Left renal cortex interstitium (tissue), 4 donors: ENCODE data around the gene TMEM240. TPM values are rescaled to one million over a fixed set of nuclear protein-coding genes. Genes with fewer than 3 reads are reported as not detected.
"Not testable (repeated sequence)": the region's sequence is repeated elsewhere in the genome, so short reads cannot be mapped to it uniquely, and the experiment has no call there.

Source experiments
- DNase-seq, 4 donors: peaks; one replicate each; pipeline ENCODE4 v3.0.0-alpha.2; 2013; ENCODE audit warnings: low read depth in 4 of 4, low spot score in 2 of 4, missing footprints in 1 of 4
- polyA plus RNA-seq, 4 donors: library from polyadenylated mRNA; unstranded; fragments of 120-200 nt; gene quantifications; one replicate each; pipeline ENCODE4 v1.2.1, GENCODE V29; 2013; ENCODE audit not compliant: insufficient read length in 4 of 4

Gene TMEM240
- polyA plus RNA-seq, 4 donors = 4.3 to 8.4 (median 7.3) TPM

DNA sequence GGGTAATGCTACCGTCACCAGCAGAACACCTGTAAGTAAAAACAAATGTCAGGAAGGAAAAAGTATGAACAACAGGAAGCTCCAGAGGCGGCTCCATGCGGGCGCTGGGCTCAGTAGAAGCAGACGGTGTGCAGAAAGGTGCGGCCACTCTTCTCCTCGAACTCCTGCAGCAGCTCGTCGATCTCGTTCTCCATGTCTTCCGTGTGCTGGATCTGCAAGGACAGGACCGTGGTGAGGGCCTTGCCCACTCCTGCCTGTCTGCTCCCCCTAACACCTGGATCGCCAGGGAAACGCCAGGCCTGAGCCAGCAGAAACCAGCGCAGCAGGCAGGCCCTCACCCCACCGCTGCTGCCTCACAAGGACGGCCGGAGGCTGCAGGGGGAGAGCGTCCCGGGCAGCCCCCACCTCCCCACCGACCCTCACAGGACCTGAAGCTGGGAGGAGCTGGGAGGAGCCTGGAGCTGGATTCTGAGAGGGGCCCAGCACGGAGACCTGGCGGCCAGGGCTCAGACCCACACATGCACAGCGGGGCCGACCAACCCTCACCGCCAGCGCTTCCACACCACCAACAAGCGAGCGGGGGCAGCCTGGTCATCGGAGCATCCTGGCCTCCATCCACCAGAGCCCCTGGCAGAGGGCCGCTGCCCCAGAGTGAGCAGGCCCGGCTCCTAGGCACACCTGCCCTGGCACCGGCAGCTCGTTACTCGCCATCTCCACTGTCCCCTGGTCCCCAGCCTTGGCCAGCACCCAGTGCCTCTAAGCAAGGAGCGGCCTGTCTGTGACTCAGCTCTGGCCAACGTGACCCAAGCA is 1.7 kb upstream of the TMEM240 start:
- DNase-seq = no peak

DNA sequence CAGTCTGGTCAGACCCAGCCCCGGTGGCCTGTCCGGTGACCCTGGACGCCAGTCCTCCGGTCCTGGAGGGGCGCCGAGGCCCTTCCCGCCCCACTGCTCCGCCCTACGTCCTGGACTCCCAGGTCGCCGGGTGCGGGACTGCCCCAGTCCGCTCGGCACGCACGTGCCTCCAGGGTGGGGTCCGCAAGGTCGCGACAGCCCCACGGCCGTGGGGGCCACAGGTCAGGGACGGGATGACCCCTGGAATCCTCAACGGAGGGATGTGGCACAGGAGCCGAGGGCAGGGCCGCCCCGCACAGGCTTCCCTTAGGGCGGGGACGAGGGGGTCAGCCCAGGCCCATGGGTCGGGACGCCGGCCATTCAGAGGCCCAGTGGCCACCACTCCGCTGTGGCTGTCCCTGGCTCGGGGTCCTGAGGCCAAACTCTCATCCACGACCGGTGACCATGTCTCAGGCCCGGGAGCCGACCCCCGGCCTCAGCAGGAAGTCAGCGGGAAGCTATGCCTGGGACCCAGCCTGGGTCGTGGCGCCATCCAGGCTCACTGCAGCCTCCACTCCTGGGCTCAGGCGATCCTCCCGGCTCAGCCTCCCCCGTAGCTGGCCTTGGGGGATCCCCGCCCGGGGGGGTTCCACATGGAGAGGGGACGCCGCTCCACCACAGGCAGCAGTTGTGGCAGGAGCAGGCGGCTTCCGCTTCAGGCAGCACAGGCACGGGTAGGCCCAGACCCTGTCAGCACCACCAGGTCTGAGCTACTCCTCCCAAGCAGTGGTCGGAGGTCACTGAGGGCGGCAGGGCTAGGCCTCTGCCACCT is 599 bp upstream of the TMEM240 start:
- DNase-seq = no peak

DNA sequence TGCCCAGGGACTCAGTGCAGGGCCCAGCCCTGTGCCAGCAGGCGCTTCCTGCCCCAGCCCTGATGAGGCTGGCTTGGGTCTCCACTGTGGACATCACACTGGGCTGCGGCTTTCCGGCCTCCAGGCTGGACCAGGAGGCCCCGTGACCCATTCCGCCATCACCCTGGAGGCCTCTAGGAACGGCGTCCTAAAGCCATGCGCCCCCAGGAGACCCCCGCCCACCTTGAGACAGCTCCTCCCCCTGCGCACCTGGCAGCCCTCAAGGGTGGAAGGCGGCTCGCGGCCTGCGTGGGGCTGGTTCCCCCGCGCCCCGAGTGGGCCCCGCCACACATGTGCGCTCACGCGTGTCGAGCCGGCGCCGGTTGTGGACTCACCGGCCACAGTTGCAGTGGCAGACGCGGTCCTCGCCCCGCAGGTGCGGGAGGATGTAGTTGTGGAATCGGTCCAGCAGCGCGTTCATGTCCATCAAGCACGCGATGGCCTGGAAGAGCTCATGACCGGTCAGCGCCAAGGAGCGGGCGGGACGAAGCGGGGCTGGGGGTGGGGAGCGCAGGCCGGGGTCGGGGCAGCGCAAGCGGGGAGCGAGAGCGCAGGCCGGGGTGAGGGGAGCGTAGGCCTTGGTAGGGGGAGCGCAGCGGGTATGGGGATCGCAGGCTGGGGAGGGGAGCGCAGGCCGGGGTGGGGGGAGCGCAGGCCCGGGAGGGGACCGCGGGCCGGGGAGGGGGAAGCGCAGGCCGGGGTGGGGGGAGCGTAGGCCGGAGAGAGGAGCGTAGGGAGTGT is 924 bp downstream of the TMEM240 start:
- DNase-seq = peak in 1 of 4 donors; percentile 31

DNA sequence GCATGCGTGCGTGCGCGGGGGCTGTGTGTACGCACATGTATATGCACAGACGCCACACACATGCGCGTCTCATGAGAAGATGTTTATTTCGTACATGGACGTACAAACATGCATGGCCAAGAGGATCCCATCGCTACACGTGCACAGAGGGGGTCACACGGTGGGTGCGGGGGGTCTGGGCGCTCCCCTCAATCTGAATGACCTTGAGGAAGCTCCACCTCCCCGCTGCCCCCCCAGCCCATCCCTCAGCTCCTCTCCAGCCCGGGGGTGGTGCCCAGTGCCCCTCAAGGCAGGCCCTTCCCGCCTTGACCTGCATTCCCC is 1.5 kb downstream of the TMEM240 start:
- no peak for DNase-seq

DNA sequence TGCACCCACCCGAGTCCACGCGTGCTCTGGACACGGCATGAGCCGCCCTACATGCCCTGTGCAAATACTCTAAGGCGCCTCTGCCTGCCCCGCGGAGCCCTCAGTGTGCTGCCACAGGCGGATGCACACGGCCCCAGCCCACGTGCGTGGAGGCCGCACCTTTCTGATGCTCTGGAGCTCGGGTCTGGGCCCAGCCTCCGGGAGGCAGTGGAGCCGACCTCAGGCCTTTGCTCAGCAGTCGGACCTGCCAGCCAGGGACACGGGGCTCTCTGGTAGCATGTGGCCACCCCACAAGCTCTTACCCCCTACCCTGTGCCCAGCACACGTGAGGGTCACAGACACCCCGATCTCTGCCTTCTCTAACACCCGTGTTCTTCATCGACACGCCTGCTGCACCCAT is 2.1 kb downstream of the TMEM240 start:
- DNase-seq = no peak

DNA sequence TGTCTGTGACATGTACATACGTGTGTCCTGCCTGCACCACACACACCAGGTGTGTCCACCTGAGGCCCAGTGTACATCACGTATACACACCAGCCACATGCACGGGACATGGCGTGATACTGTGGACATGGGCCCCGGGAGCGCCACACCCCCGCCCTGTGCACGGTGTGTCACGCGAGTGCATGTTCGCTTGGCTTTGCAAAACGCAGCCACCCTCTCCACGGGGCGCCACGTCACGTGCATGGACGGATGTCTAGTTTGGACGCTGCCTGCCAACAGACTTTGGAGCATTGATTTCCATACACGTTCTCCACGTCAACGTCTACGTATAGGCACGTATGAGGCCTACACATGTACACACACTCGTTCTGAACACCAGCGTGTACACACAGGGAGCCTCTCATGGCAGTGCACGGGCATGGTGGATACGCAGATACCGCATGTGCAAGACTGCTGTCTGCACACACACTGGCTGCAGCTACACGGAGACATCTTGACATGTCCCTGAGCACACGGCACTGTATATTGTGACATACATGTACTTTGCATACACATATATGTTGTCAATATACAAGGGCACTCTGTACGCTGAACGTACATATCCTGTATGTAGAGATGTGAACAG is 2.7 kb downstream of the TMEM240 start:
- DNase-seq = no peak

DNA sequence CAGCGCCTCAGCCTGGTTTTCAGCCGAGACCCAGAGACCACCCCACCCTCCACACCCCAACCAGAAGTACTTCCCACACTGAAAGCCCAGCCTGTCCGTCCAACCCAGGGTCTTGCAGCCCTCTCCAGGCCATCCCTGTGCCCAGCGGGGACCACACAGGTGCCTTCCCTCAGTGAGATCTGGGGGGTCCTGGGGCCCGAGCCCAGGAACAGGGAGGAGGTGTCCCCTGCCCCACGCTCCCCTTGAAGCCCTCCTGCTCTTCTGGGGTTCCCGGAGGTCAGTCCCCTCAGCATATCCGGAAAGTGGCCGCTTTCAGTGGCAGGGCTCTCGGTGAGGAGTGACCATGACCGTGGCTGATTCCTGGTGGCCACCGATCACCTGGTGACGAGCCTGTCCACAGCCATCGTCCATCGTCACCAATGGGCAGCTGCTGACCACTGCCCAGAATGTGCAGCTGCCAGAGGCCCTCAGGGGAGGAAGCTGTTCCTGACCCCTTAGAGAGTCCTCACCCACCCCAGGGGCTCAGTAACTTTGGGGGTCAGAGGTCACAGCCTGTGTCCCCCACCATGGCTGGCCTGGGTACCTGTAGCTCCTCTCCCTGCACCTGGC is 3.4 kb downstream of the TMEM240 start:
- no peak for DNase-seq

DNA sequence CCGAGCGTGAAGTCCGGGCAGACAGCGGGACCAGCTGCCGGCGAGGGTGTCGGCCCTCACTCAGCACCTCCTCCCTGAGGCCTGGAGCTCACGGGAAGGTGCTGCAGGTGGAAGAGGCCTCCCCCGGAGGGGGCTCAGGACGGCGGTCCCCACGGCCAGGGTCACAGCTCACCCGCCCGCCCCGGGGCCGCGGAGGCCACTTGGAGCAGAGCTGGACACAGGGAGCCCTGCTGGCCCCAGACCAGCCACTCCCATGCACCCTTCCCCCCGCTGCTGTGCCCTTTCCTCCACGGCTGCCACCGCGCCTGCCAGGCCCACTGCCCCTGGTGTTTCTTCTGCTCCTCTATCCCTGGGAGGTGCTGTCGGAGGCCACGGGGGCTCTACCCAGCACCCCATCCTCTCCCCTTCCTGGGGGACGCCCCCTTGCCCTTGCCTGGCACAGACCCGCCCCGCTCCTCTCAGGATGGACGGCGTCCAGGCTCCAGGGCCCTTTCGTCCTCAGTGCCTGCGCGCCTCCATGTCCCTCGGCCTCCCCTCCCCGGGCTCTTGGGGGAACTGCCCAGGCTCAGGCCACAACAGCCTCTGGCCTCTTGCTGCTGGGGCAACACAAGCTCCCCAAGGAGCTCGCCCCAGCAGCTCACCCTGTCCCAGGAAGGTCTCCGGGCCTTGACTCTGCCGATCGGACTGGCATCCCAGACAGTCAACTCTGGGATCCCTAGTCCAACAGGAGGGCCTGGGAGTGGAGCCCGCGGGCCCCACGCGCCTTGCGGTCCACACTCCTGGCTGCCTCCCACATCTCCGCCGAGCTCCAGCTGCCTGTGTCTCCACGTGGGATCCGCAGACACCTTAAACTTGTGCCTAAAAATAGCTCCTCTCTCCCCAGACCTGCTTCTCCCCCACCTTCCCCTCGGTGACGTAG is 4.1 kb downstream of the TMEM240 start:
- DNase-seq = no peak

DNA sequence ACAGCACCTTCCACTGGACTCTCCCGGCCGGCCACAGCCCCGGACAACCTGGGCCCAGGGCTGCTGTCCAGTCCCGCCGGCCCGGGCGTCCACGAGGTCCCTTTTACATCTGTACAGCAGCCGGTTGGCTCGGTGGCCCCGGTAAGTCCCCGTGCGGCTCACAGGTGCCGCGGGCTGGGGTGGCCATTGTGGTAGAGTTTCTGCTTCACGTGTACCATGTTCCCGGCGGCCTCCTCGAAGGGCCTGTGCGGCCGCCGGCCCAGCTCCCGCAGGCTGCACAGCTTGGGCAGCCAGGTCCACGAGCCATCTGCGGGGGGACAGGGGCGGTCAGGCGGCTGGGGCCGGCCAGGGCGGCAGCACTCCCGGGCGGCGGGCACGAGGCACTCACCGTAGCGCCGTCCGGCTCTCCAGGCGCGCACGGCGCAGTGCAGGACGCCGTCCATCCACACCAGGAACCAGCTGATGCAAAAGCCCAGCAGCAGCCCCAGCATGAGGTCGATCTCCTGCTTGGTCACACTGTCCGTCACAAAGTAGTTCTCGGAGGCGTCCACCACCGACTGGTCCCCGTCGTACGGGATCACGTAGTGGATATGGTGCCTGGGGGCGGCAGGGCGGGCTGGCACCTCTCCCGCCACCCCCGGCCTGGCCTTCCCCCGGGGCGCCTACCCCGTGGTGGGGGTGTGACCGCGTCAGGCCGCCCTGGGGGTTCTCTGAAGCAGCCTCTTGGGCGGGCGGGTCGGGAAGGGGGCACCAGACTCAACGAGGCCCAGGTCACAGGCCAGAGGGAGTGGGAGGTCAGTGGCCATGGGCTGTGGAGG is 5.0 kb downstream of the TMEM240 start:
- DNase-seq = no peak

DNA sequence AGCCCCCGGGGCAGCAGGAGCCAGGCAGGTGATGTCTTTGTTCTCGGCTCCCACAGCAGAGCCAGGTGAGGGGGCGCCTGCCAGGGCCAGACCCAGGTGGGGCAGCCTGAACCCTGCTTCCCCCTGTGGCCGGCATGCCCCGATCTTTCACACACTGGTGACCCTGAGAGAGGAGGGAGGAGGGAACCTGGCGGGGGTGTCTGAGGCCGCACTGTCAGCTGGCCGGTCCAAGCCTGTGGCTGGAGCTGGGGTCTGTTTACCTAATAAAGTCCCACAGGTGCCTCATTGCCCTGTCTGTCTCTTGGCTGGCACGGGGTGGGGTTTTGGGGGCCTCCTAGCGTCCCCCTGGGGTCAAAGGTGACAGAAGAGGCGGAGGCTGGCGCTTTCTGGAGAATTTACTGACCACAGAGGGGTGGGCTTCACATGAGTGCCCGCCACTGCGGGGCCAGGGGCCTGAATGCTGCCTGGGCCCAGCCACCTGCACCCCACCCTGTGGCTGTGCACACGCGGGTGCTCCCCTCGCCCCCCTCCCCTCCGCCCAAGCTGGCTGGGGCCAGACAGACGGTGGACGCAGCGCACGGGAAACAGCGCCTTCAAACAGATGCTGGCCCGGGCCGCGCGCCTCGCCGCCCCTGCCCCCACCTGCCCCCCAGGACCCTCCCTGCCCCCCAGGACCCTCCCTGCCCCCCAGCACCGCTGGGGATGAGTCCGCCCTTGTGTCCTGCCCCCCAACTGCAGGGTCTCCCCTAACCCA is 5.8 kb downstream of the TMEM240 start:
- DNase-seq = no peak

DNA sequence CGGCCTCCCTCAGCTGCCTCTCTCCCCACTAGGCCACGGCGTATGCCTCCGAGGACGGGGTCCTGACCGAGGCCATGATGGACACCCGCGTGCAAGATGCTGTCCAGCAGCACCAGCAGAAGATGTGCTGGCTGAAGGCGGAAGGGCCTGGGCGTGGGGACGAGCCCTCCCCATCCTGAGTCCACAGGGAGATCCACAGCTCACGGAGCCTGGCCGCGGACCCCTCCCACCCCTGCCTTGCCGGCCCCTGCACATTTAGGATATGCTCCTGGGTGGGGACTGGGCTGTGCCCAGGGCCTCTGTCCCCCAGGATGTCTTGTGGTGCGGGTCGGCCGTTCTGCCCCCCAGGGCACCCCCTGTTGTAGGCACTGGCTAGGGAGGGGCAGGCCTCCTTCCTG is 6.5 kb downstream of the TMEM240 start:
- not testable (repeated sequence) for DNase-seq

DNA sequence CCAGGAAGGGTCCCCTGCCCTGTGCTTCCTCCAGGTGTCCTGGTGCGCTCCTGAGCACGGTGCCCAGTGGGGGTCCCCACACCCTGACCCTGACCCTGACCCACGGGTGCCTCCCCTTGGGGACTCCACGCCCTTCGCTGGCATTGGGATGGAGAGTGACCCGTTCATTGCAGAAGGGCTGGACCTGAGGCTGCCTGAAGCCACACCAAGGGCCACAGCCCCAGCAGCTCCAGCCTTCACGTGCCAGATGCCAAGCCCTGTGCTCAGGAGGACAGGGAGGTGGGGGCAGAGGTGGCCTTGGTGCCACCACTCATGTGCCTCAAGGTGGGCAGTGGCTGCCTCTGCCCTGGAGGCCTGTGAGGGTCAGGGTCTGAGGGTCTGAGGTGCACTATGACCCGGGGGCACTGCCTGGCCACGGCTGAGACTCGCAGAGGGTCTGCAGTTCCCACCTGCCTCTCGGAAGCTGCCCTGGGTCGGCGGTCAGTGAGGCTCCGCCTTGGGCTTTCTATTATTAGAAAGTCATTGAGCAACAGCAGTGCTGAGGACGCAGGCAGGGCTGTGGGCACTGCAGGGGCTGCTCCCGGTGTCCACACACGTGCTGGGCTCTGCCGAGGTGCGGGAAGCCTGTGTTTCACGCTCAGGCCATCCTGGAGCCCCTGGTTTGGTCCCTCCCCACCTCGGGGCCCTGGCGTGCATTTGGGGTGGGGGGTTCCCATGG is 7.1 kb downstream of the TMEM240 start:
- not testable (repeated sequence) for DNase-seq

DNA sequence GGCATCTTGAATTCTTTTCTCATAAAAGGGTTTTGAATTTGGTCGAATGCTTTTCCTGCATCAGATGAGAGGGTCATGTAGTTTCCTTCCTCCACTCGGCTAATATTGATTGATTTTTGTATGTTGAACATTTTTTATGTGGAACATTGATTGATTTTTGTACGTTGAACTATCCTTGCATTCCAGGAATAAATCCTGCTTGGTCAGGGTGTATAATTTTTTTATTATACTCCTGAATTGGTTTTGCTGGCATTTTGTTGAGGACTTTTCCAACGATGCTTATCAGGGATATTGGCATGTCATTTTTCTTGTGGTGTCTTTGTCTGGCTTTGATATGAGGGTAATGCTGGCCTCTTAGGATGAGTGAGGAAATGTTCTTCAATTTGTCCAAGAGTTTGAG is 8.5 kb downstream of the TMEM240 start:
- DNase-seq = no peak

DNA sequence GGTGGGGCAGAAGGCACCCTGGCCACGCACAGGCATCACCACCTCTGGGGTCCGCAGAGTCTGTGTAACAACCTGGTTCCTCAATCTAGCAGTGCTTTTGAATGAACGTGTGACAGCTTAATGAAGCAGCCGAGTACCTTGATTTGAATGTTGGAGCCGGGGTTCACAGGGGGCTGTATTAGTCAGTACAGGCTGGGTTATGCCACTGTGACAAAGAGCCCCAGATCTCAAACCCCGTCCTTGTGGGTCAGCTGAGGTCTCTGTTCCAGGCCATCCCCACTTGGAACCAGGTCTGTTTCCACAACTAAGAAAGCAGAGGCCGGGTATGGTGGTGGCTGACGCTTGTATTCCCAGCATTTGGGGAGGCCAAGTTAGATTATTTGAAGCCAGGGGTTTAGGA is 10.5 kb downstream of the TMEM240 start:
- no peak for DNase-seq

DNA sequence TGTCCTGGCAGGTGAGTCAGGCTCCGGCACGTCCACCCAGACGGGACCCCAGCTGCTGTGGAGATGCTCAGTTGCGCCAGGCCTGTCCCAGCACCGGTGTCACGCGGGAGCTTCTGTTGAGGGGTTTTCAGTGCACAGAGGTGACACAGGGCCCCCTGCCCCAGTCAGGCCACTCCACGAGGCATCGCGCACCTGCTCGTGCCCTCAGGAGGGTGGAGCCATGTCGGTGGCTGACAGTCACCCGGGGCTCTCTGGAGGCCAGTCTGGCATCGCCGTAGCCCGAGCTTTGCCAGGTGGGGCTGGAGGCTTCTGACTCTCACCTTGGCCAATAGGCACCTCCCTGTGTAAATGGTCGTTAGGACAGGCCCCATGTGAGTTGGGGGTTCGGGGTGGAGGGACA is 11.1 kb downstream of the TMEM240 start:
- no peak for DNase-seq

DNA sequence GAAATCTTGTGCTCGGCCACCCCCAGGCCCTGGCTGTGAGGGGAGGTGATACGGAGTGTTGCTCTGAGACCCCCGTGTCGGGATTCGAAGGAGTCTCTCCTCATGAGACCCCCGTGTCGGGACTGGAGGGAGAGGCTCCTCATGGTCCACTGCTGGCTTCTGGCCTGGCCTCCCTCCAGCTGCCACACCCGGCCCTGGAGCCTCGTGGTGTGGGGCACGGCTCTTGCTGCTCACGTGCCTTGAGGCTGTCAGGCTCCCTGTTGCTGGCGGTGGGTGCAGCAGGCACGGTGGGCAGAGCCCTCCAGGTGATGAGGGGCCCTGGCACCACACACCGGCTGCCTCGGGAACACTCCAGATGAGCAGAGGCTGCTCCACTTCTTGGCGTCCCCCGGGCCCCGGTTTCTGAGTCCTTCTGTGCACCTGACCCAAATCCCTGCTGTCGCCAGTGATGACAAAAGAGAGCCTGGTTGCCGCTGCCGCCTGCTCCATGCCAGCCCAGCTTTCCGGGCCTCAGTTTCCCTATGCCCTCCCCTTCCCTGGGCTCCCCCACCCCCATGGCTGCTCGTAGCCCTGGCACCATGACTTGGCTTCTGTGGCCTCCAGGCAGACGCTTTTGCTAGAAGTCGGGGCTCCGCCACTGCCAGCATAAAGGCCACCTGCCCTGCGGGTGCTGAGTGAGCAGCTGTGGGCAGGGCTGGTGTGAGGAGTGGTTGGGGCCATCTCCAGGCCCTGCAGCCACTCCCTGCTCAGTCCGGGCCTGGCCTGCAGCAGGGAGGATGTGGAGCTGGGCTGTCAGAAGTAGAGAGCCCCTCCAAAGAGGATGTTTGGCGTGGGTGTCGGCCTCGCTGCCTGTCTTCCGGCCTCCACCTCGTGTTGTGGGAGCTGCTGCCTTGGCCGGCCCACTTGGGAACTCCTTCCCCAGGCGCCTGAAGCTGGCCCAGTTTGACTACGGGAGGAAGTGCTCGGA is 11.8 kb downstream of the TMEM240 start:
- no peak for DNase-seq
